ENCODE results near the gene PANK1. TPM values are rescaled to one million over a fixed set of nuclear protein-coding genes. Genes with fewer than 3 reads are reported as not detected.

PANK1 gene
- total RNA-seq, 1 donor from 2014 or later: 7.9 TPM

GRCh38 chr10:89576696-89577095, 68.3 kb downstream of the PANK1 start:
- Histone ChIP-seq H3K9me3 (ENCODE audit: insufficient read depth, low read depth, low read length) (no peaks in the 10 kb centered on the region), H3K9ac (ENCODE audit: low read length) (no peak overlapping the region), H3K4me3 (ENCODE audit: insufficient read depth, low read depth, low read length) (no peak overlapping the region), H2AFZ (ENCODE audit: low read depth, low read length) (no peak overlapping the region), H3K36me3 (ENCODE audit: insufficient read depth, low read length) (no peaks in the 10 kb centered on the region), H3K4me1 (ENCODE audit: insufficient read depth, low read length) (peaks cover 10% of the 10 kb centered on the region), H3K27ac (ENCODE audit: low read depth, low read length) (no peak overlapping the region), H3K4me2 (ENCODE audit: low read length) (no peak overlapping the region), H3K27me3 (ENCODE audit: insufficient read depth, low read length) (no peaks in the 10 kb centered on the region), H3K79me2 (ENCODE audit: insufficient read depth, low read length) (no peaks in the 10 kb centered on the region), H4K20me1 (ENCODE audit: insufficient read depth, low read length) (no peaks in the 10 kb centered on the region)
- H3K4me3 Mint-ChIP-seq (ENCODE audit: unreplicated experiment): no peak overlapping the region
- no peaks in the 10 kb centered on the region for H3K36me3 Mint-ChIP-seq (ENCODE audit: low read depth, unreplicated experiment)
- H3K4me1 Mint-ChIP-seq (ENCODE audit: low read depth, unreplicated experiment): peaks cover 5% of the 10 kb centered on the region
- no peaks in the 10 kb centered on the region for H3K27me3 Mint-ChIP-seq (ENCODE audit: low read depth, unreplicated experiment)
- peaks cover 4% of the 10 kb centered on the region for H3K9me3 Mint-ChIP-seq (ENCODE audit: unreplicated experiment)
- DNase-seq (ENCODE audit: low read depth) (no peak), FAIRE-seq (peak; percentile 9)
- TF ChIP-seq EZH2 (IDR thresholded peaks at IDR 0.05; ENCODE audit: insufficient read depth, low read length): no peak
- no peak overlapping the region for H3K27ac Mint-ChIP-seq (ENCODE audit: unreplicated experiment)

- Mint-ChIP-seq H3K27me3 (ENCODE audit: low read depth, unreplicated experiment) (no peaks in the 10 kb centered on the region), H3K9me3 (ENCODE audit: unreplicated experiment) (peaks cover 4% of the 10 kb centered on the region), H3K36me3 (ENCODE audit: low read depth, unreplicated experiment) (no peaks in the 10 kb centered on the region), H3K4me1 (ENCODE audit: low read depth, unreplicated experiment) (peaks cover 5% of the 10 kb centered on the region), H3K4me3 (ENCODE audit: unreplicated experiment) (no peak overlapping the region), H3K27ac (ENCODE audit: unreplicated experiment) (no peak overlapping the region)
- Histone ChIP-seq H3K9ac (ENCODE audit: low read length) (no peak overlapping the region), H3K27me3 (ENCODE audit: insufficient read depth, low read length) (no peaks in the 10 kb centered on the region), H2AFZ (ENCODE audit: low read depth, low read length) (no peak overlapping the region), H3K4me2 (ENCODE audit: low read length) (no peak overlapping the region), H3K36me3 (ENCODE audit: insufficient read depth, low read length) (no peaks in the 10 kb centered on the region), H3K4me3 (ENCODE audit: insufficient read depth, low read depth, low read length) (no peak overlapping the region), H3K4me1 (ENCODE audit: insufficient read depth, low read length) (peaks cover 10% of the 10 kb centered on the region), H3K79me2 (ENCODE audit: insufficient read depth, low read length) (no peaks in the 10 kb centered on the region), H4K20me1 (ENCODE audit: insufficient read depth, low read length) (no peaks in the 10 kb centered on the region), H3K9me3 (ENCODE audit: insufficient read depth, low read depth, low read length) (no peaks in the 10 kb centered on the region), H3K27ac (ENCODE audit: low read depth, low read length) (no peak overlapping the region)
- FAIRE-seq (peak; percentile 55), DNase-seq (ENCODE audit: low read depth) (no peak)
- TF ChIP-seq CTCF (IDR thresholded peaks at IDR 0.05; ENCODE audit: insufficient read depth, low read depth, low read length) (no peak), EZH2 (IDR thresholded peaks at IDR 0.05; ENCODE audit: insufficient read depth, low read length) (no peak)
Measured at GRCh38 chr10:89576022-89576421, 69.0 kb downstream of the PANK1 start.

- Histone ChIP-seq H4K20me1 (ENCODE audit: insufficient read depth, low read length) (no peaks in the 10 kb centered on the region), H3K79me2 (ENCODE audit: insufficient read depth, low read length) (no peaks in the 10 kb centered on the region), H3K4me1 (ENCODE audit: insufficient read depth, low read length) (peaks cover 10% of the 10 kb centered on the region), H3K36me3 (ENCODE audit: insufficient read depth, low read length) (no peaks in the 10 kb centered on the region), H3K27me3 (ENCODE audit: insufficient read depth, low read length) (no peaks in the 10 kb centered on the region), H3K4me3 (ENCODE audit: insufficient read depth, low read depth, low read length) (no peak overlapping the region), H3K27ac (ENCODE audit: low read depth, low read length) (no peak overlapping the region), H3K4me2 (ENCODE audit: low read length) (peak overlapping the region; percentile 47), H3K9me3 (ENCODE audit: insufficient read depth, low read depth, low read length) (no peaks in the 10 kb centered on the region), H2AFZ (ENCODE audit: low read depth, low read length) (no peak overlapping the region), H3K9ac (ENCODE audit: low read length) (no peak overlapping the region)
- H3K4me3 Mint-ChIP-seq (ENCODE audit: unreplicated experiment): no peak overlapping the region
- H3K36me3 Mint-ChIP-seq (ENCODE audit: low read depth, unreplicated experiment): no peaks in the 10 kb centered on the region
- no peaks in the 10 kb centered on the region for H3K4me1 Mint-ChIP-seq (ENCODE audit: low read depth, unreplicated experiment)
- no peak overlapping the region for H3K27ac Mint-ChIP-seq (ENCODE audit: unreplicated experiment)
- FAIRE-seq (no peak), DNase-seq (ENCODE audit: low read depth) (no peak)
- no peaks in the 10 kb centered on the region for H3K27me3 Mint-ChIP-seq (ENCODE audit: low read depth, unreplicated experiment)
- TF ChIP-seq CTCF (IDR thresholded peaks at IDR 0.05; ENCODE audit: insufficient read depth, low read depth, low read length) (no peak), EZH2 (IDR thresholded peaks at IDR 0.05; ENCODE audit: insufficient read depth, low read length) (no peak)
- H3K9me3 Mint-ChIP-seq (ENCODE audit: unreplicated experiment): peaks cover 4% of the 10 kb centered on the region
Measured at GRCh38 chr10:89575031-89575430, 70.0 kb downstream of the PANK1 start.
